ENCODE results near the gene COMP. TPM values are rescaled to one million over a fixed set of nuclear protein-coding genes. Genes with fewer than 3 reads are reported as not detected.

The COMP gene
- polyA plus RNA-seq, 1 donor (not counting 4 experiments of a cell fraction or from before 2014, with no cell fraction given), result not detected

- peaks cover 29% of the 10 kb centered on the region for H3K27me3 ChIP-seq (ENCODE audit: control insufficient read depth, extremely low read depth, insufficient read depth, low read length)
- no peak overlapping the region for H3K4me3 ChIP-seq (ENCODE audit: control insufficient read depth in 2 of 3, extremely low read depth in 1 of 3, insufficient read depth in 2 of 3, low read depth in 1 of 3, low read length in 3 of 3)
- no peak overlapping the region for H2AFZ ChIP-seq (ENCODE audit: control insufficient read depth, low read length)
- H3K9ac ChIP-seq (ENCODE audit: control insufficient read depth, extremely low read depth, insufficient read depth, low read length), result no peak overlapping the region
- H3K36me3 ChIP-seq (ENCODE audit: control insufficient read depth in 2 of 2, extremely low read depth in 1 of 2, insufficient read depth in 2 of 2, low read length in 2 of 2), result no peaks in the 10 kb centered on the region
- H3K4me2 ChIP-seq (ENCODE audit: control insufficient read depth, extremely low read depth, insufficient read depth, low read depth, low read length), result no peak overlapping the region
- no peaks in the 10 kb centered on the region for H3K9me3 ChIP-seq (ENCODE audit: control insufficient read depth, low read depth, low read length)
- H4K20me1 ChIP-seq (ENCODE audit: control insufficient read depth, extremely low read depth, insufficient read depth, low read length), result no peaks in the 10 kb centered on the region
- H3K4me1 ChIP-seq (ENCODE audit: control insufficient read depth, extremely low read depth, insufficient read depth, low read length), result no peaks in the 10 kb centered on the region
- FAIRE-seq (no peak), DNase-seq (ENCODE audit: low read depth, low spot score) (no peak)
- H3K27ac ChIP-seq (ENCODE audit: control insufficient read depth, insufficient read depth, low read length), result no peak overlapping the region
- dilution Hi-C loops (cut with MboI; ENCODE audit: extremely low pct_ligation_motif_present, low sequenced_read_pairs), result no loop called here
- H3K9me1 ChIP-seq (ENCODE audit: control insufficient read depth, extremely low read depth, insufficient read depth, low read length), result no peaks in the 10 kb centered on the region
- TF ChIP-seq EZH2 (IDR thresholded peaks at IDR 0.05; ENCODE audit: low read length) (no peak), CTCF (optimal IDR thresholded peaks at IDR 0.05 in 1 of 3, IDR thresholded peaks at IDR 0.05 in 1 of 3, conservative IDR thresholded peaks at IDR 0.05 in 1 of 3; ENCODE audit: extremely low read depth in 1 of 3, insufficient read depth in 2 of 3, low read length in 3 of 3) (no peak)
- no peaks in the 10 kb centered on the region for H3K79me2 ChIP-seq (ENCODE audit: control insufficient read depth, insufficient read depth, low read length)
Observed at GRCh38 chr19:18800079-18800478, 9.0 kb upstream of the COMP start.

- Histone ChIP-seq H3K4me3 (ENCODE audit: control insufficient read depth in 2 of 3, extremely low read depth in 1 of 3, insufficient read depth in 2 of 3, low read depth in 1 of 3, low read length in 3 of 3) (no peak overlapping the region), H3K9me3 (ENCODE audit: control insufficient read depth, low read depth, low read length) (no peaks in the 10 kb centered on the region), H3K79me2 (ENCODE audit: control insufficient read depth, insufficient read depth, low read length) (no peaks in the 10 kb centered on the region), H3K36me3 (ENCODE audit: control insufficient read depth in 2 of 2, extremely low read depth in 1 of 2, insufficient read depth in 2 of 2, low read length in 2 of 2) (no peaks in the 10 kb centered on the region), H3K4me2 (ENCODE audit: control insufficient read depth, extremely low read depth, insufficient read depth, low read depth, low read length) (no peak overlapping the region), H3K9ac (ENCODE audit: control insufficient read depth, extremely low read depth, insufficient read depth, low read length) (no peak overlapping the region), H4K20me1 (ENCODE audit: control insufficient read depth, extremely low read depth, insufficient read depth, low read length) (no peaks in the 10 kb centered on the region), H3K9me1 (ENCODE audit: control insufficient read depth, extremely low read depth, insufficient read depth, low read length) (no peaks in the 10 kb centered on the region), H3K27me3 (ENCODE audit: control insufficient read depth, extremely low read depth, insufficient read depth, low read length) (peaks cover 29% of the 10 kb centered on the region), H2AFZ (ENCODE audit: control insufficient read depth, low read length) (no peak overlapping the region), H3K4me1 (ENCODE audit: control insufficient read depth, extremely low read depth, insufficient read depth, low read length) (no peaks in the 10 kb centered on the region), H3K27ac (ENCODE audit: control insufficient read depth, insufficient read depth, low read length) (no peak overlapping the region)
- no peak for TF ChIP-seq CTCF (optimal IDR thresholded peaks at IDR 0.05 in 1 of 3, IDR thresholded peaks at IDR 0.05 in 1 of 3, conservative IDR thresholded peaks at IDR 0.05 in 1 of 3; ENCODE audit: extremely low read depth in 1 of 3, insufficient read depth in 2 of 3, low read length in 3 of 3)
- peak; percentile 8 for TF ChIP-seq EZH2 (IDR thresholded peaks at IDR 0.05; ENCODE audit: low read length)
- FAIRE-seq (no peak), DNase-seq (ENCODE audit: low read depth, low spot score) (no peak)
- dilution Hi-C loops (cut with MboI; ENCODE audit: extremely low pct_ligation_motif_present, low sequenced_read_pairs), result no loop called here
Observed at GRCh38 chr19:18799389-18799970, 8.4 kb upstream of the COMP start.
